A673 (cell line): ENCODE results near the gene VCAN. TPM values are rescaled to one million over a fixed set of nuclear protein-coding genes. Genes with fewer than 3 reads are reported as not detected.

Source experiments
- BruUV-seq: library from RNA; stranded (reverse); fragments of 400-500 nt; replicated peaks from 2 replicates; lab custom pipeline; 2021; lab: Mats Ljungman, UMichigan
- CTCF ChIA-PET: fragments of 300-600 bp; sonication (Branson Sonifier 250); formaldehyde crosslinking; loops from one replicate; lab custom pipeline; 2022; ENCODE audit warnings: antibody characterized with exemption; lab: Charles Lee
- POLR2A ChIA-PET: fragments of 300-600 bp; sonication (Branson Sonifier 250); formaldehyde crosslinking; loops from one replicate; lab custom pipeline; 2022; ENCODE audit warnings: antibody characterized with exemption; ENCODE audit not compliant: low non-redundant PET; lab: Charles Lee
- DNase-seq: peaks from one replicate; pipeline ENCODE4 v3.0.0-alpha.2; 2015; ENCODE audit warnings: low spot score
- H3K27ac ChIP-seq: fragments of 200-600 bp; sonication (generic); 2 replicates; pipeline ENCODE4 v1.5.1; 2016; ENCODE audit warnings: mixed run types, low read depth, mild to moderate bottlenecking, mixed read lengths, antibody characterized with exemption, low read length; ENCODE audit not compliant: poor library complexity, severe bottlenecking
- H3K27me3 ChIP-seq: fragments of 200-600 bp; sonication (generic); replicated peaks from 2 replicates; pipeline ENCODE4 v1.6.1; 2017; ENCODE audit warnings: mixed run types, low read depth, mild to moderate bottlenecking, mixed read lengths, antibody characterized with exemption, low read length; ENCODE audit not compliant: insufficient read depth, poor library complexity
- H3K36me3 ChIP-seq: fragments of 200-600 bp; sonication (generic); 2 replicates; pipeline ENCODE4 v1.6.1; 2016; ENCODE audit warnings: mixed run types, mild to moderate bottlenecking, mixed read lengths, antibody characterized with exemption, low read length; ENCODE audit not compliant: insufficient read depth, poor library complexity, severe bottlenecking
- H3K4me1 ChIP-seq: fragments of 200-600 bp; sonication (generic); 2 replicates; pipeline ENCODE4 v1.6.1; 2017; ENCODE audit warnings: mixed run types, mild to moderate bottlenecking, mixed read lengths, antibody characterized with exemption, low read length; ENCODE audit not compliant: insufficient read depth, poor library complexity, severe bottlenecking
- H3K4me3 ChIP-seq: fragments of 200-600 bp; sonication (generic); 2 replicates; pipeline ENCODE4 v1.5.1; 2016; ENCODE audit warnings: low read depth, mixed run types, mild to moderate bottlenecking, mixed read lengths, low read length; ENCODE audit not compliant: poor library complexity, severe bottlenecking
- H3K9me3 ChIP-seq: fragments of 200-600 bp; sonication (generic); 2 replicates; pipeline ENCODE4 v1.6.1; 2016; ENCODE audit warnings: mixed run types, low read depth, mild to moderate bottlenecking, mixed read lengths, antibody characterized with exemption, low read length; ENCODE audit not compliant: poor library complexity, severe bottlenecking
- EZH2 ChIP-seq: fragments of 200-600 bp; sonication (generic); IDR thresholded peaks from 2 replicates; pipeline ENCODE4 v1.6.1; 2017; ENCODE audit warnings: borderline replicate concordance, low read depth, mild to moderate bottlenecking, mixed read lengths, antibody characterized with exemption, low read length; ENCODE audit not compliant: poor library complexity, severe bottlenecking
- intact Hi-C: fragments of 100-400 bp; cut with micrococcal nuclease; formaldehyde crosslinking; loops from one replicate; pipeline ENCODE4 v1.10.0; 2022; ENCODE audit not compliant: unreplicated experiment
- total RNA-seq: library from RNA; stranded (reverse); gene quantifications from 2 replicates; pipeline ENCODE4 v1.2.3, GENCODE V29; 2021
- TF ChIP-seq, protein P1 (sequence below): fragments of 300-800, 200-600 bp; sonication (generic); conservative IDR thresholded peaks from 2 replicates; pipeline ENCODE4 v1.5.1; 2017; ENCODE audit warnings: low read depth, mild to moderate bottlenecking, antibody characterized with exemption, low read length, moderate library complexity, mixed read lengths

VCAN gene
- total RNA-seq, 1 experiment from 2014 or later: 0.90 TPM

DNA sequence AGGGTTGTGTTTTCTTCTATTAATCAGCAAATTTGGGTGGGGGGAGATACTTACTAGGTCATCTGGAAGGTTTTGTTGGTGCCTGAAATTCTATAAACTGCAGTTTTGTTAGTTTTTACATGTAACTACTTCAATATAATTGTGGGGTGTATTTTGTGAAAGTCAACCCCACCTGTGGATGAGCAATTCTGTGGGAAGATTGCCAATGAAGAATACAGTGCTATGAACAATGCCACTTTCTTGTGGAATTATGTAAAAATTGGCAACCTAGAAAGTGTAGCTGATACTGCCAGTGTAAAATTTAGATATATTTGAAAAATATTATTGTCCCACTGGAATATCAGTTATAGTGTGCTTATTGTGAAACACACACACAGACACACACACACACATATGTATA is 80.7 kb downstream of the VCAN start:
- Histone ChIP-seq H3K27me3 (no peaks in the 10 kb centered on the region), H3K4me3 (no peak overlapping the region), H3K27ac (no peak overlapping the region), H3K36me3 (no peaks in the 10 kb centered on the region), H3K9me3 (no peaks in the 10 kb centered on the region), H3K4me1 (no peaks in the 10 kb centered on the region)
- no peak for DNase-seq
- no peak for TF ChIP-seq EZH2
- TF ChIP-seq, protein P1, sequence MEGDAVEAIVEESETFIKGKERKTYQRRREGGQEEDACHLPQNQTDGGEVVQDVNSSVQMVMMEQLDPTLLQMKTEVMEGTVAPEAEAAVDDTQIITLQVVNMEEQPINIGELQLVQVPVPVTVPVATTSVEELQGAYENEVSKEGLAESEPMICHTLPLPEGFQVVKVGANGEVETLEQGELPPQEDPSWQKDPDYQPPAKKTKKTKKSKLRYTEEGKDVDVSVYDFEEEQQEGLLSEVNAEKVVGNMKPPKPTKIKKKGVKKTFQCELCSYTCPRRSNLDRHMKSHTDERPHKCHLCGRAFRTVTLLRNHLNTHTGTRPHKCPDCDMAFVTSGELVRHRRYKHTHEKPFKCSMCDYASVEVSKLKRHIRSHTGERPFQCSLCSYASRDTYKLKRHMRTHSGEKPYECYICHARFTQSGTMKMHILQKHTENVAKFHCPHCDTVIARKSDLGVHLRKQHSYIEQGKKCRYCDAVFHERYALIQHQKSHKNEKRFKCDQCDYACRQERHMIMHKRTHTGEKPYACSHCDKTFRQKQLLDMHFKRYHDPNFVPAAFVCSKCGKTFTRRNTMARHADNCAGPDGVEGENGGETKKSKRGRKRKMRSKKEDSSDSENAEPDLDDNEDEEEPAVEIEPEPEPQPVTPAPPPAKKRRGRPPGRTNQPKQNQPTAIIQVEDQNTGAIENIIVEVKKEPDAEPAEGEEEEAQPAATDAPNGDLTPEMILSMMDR: no peak
- POLR2A ChIA-PET: no interaction called here
- BruUV-seq: no TSS peak
- CTCF ChIA-PET: no interaction called here
- intact Hi-C loops: no loop called here

DNA sequence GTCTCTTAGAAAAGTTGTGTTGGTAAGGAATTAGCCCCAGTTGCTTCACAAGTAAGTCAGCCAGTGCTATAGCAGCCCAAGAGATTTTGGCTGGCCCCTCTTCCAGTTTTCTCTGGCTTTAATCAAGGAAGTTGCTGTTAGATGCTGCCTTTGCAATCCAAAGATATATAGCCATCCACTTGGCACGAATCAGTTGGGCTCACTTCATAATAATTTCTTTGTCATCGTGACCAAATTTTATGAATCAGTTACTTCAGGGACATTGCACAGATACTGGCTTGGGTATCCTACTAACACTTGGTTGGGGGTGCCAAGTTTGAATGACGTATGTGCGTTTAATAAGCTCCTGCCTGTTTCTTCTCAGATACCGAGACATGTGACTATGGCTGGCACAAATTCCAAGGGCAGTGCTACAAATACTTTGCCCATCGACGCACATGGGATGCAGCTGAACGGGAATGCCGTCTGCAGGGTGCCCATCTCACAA is 81.5 kb downstream of the VCAN start:
- H3K4me1 ChIP-seq: no peaks in the 10 kb centered on the region
- intact Hi-C loops: no loop called here

GRCh38 chr5:83554133-83554532 is 82.6 kb downstream of the VCAN start:
- no peak for TF ChIP-seq EZH2
- TF ChIP-seq, protein P1: no peak
- Histone ChIP-seq H3K27ac (no peak overlapping the region), H3K4me3 (no peak overlapping the region), H3K27me3 (no peaks in the 10 kb centered on the region), H3K4me1 (no peaks in the 10 kb centered on the region), H3K9me3 (no peaks in the 10 kb centered on the region), H3K36me3 (no peaks in the 10 kb centered on the region)
- ChIA-PET CTCF (no interaction called here), POLR2A (no interaction called here)
- intact Hi-C loops: no loop called here
- no peak for DNase-seq
- BruUV-seq: no TSS peak

More for the DNA sequence above, 81.5 kb downstream of the VCAN start:
- no peak overlapping the region for H3K4me3 ChIP-seq
- ChIA-PET CTCF (no interaction called here), POLR2A (no interaction called here)
- no peak for DNase-seq
- no peaks in the 10 kb centered on the region for H3K27me3 ChIP-seq
- no peak for TF ChIP-seq EZH2
- no peak overlapping the region for H3K27ac ChIP-seq
- no TSS peak for BruUV-seq
- no peaks in the 10 kb centered on the region for H3K36me3 ChIP-seq
- H3K9me3 ChIP-seq: no peaks in the 10 kb centered on the region

- Histone ChIP-seq H3K36me3 (no peaks in the 10 kb centered on the region), H3K9me3 (no peaks in the 10 kb centered on the region), H3K27ac (no peak overlapping the region), H3K4me1 (no peaks in the 10 kb centered on the region), H3K4me3 (no peak overlapping the region), H3K27me3 (no peaks in the 10 kb centered on the region)
- TF ChIP-seq, protein P1: no peak
- TF ChIP-seq EZH2: no peak
- no peak for DNase-seq
- no TSS peak for BruUV-seq
- intact Hi-C loops: no loop called here
- POLR2A ChIA-PET: no interaction called here
- CTCF ChIA-PET: no interaction called here
These were observed 83.1 kb downstream of the VCAN start for GRCh38 chr5:83554686-83555085.
